ENCODE results near the gene PPIG.

GRCh38 chr2:169672406-169672805 lies 88.3 kb downstream of the PPIG start:
- no peak for TF ChIP-seq CTCF (IDR thresholded peaks at IDR 0.05)
- TF ChIP-seq POLR2A (IDR thresholded peaks at IDR 0.05), result no peak
- TF ChIP-seq EP300 (IDR thresholded peaks at IDR 0.05), result no peak

Measured in sigmoid colon (tissue), 4 donors.